GM18507 (cell line): ENCODE measurements around the gene RAB3B.
"Not testable (repeated sequence)": the region's sequence is repeated elsewhere in the genome, so short reads cannot be mapped to it uniquely, and the experiment has no call there.

Source experiments
- DNase-seq: peaks from one replicate; pipeline ENCODE4 v3.0.0; 2011; ENCODE audit warnings: low read depth; ENCODE audit not compliant: insufficient read length; ENCODE audit errors: extremely low spot score
- FAIRE-seq: peaks from 2 replicates; lab custom pipeline; 2011; peaks lifted over from hg19 to GRCh38; lab: Jason Lieb, UNC

Gene RAB3B

DNA sequence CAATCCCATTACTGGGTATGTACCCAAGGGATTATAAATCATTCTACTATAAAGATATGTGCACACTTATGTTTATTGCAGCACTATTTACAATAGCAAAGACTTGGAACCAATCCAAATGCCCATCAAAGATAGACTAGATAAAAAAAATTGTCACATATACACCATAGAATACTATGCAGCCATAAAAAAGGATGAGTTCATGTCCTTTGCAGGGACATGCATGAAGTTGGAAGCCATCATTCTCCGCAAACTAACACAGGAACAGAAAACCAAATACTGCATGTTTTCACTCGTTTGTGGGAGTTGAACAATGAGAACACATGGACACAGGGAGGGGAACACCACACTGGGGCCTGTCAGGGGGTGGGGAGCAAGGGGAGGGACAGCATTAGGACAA is 95.8 kb downstream of the RAB3B start:
- DNase-seq, FAIRE-seq: not testable (repeated sequence)

DNA sequence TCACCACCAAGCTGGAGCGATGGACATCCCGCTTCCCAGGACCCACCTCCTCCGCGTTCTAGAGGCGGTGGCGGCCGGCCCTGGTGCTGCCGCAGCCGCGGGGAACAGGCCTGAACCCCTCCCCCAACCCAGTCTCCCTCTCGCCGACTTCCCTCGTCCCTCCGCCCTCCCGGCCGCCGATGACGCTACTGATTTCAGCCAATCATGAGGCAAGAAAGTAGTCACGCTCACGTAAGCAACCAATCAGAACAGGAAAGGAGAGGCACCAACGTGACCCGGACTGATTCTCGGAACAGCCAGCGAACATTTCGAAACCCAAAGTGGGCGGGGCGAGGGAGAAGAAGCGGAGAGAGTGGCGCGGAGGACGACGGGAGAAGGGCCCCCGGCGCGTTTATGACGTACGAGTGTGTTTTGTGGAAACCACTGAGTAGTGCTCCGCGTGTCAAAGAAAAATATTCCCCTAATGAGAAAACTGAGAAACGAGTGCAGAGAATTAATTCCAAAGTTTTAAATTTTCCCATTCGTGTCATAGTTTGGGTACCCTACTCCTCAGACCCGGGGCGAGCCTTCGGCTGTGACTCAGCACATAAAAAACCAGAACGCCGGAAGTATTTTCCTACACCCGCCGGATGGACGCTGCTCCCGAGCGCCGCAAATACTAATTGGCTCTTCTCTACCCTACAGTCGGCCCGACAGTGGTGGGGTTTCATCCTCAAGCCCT is 111.7 kb downstream of the RAB3B start, which contains the start of gene NRDC:
NRDC (minus strand) TSS at position 112 of the 721 bp plus-strand sequence. CDS start 112 bp downstream, outside the sequence.
- FAIRE-seq (peak; percentile 100), DNase-seq (peak; percentile 89)

DNA sequence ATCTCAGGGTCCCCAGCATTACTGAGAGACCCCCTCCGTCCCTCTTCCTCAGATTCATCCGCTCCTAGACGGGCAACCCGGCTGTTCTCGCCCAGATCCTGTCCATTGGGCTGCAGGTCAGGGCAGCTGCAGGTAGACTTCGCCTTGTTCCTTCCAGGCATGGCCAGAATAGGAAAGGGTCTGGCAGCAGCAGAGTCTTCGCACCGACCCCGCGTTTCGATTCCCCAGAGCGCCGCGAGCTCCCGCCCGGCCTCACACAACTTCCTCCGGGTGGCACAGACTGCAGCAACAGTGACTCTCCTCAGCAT is 112.2 kb downstream of the RAB3B start:
- no peak for FAIRE-seq

DNA sequence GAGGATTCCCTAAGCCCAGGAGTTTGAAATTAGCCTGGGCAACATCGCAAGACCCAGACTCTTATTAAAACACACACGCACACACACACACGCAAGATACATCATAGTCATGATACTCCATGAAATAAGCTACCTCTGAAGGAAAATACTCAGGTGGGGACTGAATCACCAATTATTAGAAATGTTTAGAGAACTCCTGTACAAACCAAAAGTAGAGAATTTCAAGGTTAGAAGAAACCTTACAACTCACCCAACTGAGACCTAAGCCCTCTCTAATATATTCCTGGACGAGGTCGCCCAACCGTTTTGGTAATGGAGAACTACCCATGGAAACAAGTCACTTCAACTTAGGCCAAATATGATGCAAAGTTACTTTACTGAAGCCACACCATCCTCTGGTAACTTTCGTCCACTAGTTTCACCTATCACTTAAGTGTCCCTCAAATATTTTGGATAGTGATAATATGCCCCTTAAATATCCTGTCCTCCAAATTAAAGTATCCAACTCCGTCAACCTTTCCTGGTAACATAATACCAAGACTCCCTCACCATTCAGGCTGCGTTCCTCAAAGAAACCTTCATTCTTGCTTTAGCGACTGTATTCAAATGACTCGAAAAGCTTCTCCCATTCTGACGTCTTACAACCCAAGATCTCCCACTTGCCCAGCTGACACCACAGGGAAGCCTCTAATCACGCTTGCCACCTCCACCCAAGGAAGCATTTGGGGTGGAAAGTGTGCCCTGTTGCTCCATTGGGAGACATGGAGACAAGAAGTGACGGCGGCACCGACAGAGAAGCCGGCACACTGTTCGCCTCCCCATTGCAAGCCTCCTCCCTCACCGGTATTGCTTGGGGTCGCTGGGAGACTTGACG is 112.8 kb downstream of the RAB3B start:
- DNase-seq (no peak), FAIRE-seq (no peak)

More for the DNA sequence above, 112.2 kb downstream of the RAB3B start:
- no peak for DNase-seq

DNA sequence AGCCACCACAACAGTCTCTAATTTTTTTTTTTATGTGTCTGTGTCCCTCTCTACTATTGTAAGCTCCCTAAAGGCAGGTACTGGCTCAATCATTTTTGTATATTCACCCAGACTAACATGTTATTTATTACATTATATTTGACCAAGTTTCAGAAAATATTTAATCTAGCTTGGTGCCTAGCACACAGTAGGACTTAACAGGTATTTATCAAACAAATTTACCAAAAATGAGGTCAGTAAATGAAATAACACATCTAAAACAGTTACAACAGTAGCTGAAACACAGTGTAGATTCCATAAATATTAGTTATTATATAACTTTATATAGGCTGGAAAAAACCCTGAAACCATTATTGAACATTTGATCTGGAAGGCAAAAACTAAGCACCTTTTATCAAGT is 114.7 kb downstream of the RAB3B start:
- DNase-seq: no peak
- FAIRE-seq: no peak

DNA sequence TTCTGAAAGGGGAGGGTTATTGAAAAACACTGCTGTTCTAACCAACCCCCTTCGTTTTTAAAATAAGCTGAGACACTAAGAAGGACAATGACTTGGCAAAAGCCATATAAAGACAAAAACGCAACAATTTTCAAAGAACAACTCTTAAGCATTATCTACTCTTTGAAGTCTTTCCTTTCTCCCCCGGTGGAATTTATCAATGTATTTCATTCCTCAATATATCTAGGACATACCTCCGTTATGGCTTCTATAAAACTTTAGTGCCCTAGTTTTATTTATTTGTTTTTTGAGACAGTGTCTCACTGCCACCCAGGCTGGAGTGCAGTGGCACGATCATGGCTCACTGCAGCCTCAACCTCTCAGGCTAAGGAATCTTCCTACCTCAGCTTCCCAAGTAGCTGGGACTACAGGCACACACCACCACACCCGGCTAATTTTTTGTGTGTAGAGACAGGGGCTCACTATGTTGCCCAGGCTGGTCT is 115.2 kb downstream of the RAB3B start:
- FAIRE-seq (no peak), DNase-seq (no peak)

DNA sequence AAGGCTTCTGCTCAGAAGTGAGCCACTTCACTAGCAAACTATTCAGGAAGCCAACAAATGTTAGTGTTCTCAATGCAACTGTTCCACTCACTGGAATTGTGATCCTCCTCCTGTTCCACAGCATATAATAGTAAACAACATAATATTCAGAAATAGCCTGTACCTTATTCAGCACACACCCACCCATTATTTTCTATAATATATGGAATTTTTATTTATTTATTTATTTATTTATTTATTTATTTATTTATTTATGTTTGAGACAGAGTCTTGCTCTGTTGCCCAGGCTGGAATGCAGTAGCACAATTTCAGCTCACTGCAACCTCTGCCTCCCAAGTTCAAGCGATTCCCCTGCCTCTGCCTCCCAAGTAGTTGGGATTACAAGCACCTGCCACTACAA is 117.2 kb downstream of the RAB3B start:
- FAIRE-seq, DNase-seq: not testable (repeated sequence)

DNA sequence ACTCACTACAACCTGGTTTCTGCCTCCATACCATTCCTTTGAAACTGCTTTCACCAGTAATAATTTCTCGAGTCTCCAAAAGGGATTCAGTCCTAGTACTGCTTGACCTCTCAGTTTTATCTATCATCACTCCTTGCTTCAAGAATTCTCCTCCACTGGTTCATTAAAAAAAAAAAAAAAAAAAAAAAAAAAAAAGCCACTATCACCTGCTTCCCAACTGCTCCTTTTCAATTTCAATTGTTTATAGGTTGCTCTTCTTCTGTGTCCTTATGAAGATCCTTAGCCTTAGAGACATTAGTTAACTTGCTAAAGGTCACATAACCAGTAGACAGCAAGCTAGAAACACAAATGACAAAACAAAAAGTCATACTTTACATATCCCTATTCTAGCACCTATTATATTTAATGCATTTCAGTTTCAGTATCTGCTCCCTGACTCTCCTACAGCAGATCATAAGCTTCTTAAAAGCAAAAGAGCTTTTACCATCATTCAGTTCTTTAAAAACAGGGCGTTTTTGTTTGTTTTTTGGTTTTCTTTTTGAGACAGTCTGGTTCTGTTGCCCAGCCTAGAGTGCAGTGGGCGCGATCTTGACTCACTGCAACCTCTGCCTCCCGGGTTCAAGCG is 119.0 kb downstream of the RAB3B start:
- FAIRE-seq: no peak
- DNase-seq: no peak

DNA sequence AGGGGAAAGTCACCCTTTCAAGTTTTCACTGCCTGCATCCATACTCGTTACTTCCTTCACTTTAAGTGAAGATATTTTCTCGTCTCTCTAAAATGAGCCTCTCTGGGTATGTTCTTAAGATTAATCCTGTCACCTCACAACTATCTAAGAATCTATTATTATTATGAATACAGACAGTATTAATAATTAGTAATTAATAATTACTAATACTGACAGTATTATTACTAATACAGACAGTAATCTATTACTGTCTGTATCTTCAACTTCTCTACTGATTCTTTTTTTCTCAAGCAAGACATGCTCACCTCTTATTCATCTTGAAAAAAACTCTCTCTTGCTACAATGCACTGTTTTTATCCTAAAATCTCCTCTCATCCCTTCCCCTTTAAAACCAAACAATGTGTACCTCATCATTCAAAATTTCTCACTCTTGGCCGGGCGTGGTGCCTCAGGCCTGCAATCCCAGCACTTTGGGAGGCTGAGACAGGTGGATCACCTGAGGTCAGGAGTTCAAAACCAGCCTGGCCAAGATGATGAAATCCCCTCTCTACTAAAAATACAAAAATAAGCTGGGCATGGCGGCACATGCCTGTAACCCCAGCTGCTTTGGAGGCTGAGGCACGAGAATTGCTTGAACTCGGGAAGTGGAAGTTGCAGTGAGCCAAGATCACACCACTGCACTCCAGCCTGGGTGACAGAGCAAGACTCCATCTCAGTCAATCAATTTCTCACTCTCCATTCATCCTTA is 119.7 kb downstream of the RAB3B start:
- no peak for FAIRE-seq
- DNase-seq: no peak

DNA sequence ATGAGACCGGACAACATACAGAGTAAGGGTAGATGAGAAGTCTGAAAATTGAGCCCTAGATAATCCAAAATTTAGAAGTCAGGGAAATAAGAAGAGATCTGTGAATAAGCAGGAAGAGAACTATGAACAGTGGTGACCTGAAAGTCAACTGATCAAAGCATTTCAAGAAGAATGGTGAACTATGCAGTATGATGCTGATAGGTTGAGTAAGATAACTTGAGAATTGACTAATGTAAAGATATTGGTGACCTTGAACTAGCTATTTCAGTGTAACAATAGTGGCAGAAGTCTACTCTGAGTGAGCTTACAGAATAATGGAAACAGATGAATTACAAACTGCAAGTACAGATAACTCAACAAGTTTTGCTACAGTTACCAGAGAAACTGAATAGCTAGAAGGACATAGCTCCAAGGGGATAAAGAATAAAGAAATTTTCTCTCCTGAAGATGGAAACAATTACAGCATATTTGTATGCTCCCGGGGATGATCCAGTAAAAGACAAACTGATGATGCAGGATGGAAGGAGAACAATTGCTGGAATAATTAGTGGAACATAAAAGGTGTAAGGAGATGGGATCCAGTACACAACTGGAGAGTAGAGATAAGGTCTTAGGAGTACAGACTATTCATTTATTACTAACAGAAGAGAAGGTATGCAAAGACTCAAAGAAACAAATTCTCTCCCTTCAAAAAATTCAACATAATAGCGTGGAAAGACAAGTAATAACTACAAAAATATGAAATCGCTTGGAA is 122.8 kb downstream of the RAB3B start:
- no peak for DNase-seq
- peak; percentile 54 for FAIRE-seq

DNA sequence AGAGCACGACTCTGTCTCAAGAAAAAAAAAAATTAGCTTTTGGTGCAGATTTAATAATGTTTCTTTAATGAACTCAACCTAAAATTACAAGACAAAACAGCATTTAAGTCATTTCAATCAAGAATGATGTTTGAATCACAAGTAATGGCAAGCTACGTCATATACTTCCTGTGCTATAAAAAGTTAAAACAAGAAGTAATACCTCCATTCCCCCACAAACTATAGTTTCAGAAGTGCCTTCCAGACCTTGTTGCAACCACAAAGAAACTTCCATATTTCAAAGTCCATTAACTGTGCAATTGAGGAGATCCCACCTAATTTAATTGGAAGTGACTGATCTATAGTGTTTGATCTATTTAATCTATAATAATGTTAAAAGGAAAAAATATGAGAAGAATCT is 127.1 kb downstream of the RAB3B start:
- FAIRE-seq (peak; percentile 38), DNase-seq (peak; percentile 9)

DNA sequence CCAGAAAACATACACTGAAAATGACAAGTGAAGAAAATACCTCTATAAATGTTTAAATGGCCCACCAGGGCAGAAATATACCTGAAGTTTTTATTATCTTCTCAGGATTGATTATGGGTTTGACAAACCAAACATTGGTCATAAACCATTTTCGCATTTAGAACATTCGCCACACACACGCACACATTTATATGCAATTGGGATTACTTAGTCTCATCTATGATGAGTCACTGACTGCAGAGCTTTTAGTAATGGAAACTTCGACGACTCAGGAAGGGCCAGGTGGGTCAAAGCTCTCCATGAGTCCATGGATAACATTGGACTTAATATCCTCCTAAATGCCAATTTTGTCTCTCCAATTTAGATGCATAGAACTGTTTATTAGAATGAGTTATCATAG is 128.8 kb downstream of the RAB3B start:
- no peak for FAIRE-seq
- no peak for DNase-seq

DNA sequence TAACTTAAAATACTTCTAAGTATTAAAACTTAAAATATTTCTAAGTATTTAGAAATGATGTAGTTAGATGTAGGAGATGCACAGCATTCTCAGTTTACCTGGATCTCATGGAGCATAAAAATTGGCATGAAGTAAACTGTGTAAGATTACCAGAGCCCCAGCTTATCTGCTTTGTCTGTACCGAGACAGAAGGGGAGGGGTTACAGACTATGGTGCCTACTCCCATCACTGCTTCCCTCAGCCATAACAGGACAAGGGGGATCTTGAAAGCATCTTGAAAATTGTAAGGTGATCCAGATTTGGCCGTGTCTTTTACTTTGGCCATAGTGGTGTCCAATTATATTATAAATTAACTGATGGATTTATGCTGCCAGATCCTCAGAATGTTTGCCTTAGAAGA is 130.8 kb downstream of the RAB3B start:
- FAIRE-seq: no peak
- no peak for DNase-seq

DNA sequence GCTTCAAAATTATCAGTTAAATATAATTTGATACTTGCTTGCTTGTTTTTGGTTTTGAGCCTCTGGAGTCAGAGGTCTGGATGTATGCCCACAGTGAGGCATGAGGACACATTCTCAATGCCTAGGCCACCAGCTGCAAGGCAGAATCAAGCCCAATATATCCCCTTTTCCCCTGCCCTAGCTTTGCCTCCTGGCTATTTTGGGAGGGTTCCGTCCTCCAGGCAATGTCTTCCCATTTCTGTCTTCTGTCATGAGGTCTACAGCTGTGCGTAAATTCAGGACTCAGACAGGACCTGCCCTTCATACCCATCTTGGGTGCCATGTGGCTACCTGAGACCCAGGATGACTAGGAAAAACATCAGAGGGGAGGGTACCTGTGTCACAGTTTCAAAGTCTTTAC is 131.2 kb downstream of the RAB3B start:
- FAIRE-seq: no peak
- no peak for DNase-seq

DNA sequence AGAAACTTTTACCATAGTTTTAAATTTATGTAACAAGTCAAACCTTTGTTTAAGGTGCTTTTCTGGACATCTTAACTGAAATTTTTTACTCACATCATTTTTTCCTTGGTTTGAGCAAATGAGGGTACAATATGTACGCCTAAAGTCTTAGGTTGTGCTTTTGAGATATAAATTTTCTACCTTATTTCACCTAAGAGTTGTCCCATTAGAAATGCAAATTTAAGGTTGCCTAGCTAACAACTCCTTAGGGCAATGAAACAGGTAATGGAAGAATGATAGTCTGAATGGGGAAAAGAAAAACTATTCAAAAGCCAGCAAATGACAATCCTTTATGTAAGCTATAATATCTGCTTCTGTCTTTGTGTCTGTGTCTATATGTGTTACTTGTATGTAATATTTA is 131.6 kb downstream of the RAB3B start:
- DNase-seq: no peak
- no peak for FAIRE-seq
